Measurements from ENCODE around the gene CPSF3. TPM values are rescaled to one million over a fixed set of nuclear protein-coding genes. Genes with fewer than 3 reads are reported as not detected.

Gene CPSF3
- total and polyA plus RNA-seq, 2 experiments from 2014 or later: 39.6 to 40.3 TPM

DNA sequence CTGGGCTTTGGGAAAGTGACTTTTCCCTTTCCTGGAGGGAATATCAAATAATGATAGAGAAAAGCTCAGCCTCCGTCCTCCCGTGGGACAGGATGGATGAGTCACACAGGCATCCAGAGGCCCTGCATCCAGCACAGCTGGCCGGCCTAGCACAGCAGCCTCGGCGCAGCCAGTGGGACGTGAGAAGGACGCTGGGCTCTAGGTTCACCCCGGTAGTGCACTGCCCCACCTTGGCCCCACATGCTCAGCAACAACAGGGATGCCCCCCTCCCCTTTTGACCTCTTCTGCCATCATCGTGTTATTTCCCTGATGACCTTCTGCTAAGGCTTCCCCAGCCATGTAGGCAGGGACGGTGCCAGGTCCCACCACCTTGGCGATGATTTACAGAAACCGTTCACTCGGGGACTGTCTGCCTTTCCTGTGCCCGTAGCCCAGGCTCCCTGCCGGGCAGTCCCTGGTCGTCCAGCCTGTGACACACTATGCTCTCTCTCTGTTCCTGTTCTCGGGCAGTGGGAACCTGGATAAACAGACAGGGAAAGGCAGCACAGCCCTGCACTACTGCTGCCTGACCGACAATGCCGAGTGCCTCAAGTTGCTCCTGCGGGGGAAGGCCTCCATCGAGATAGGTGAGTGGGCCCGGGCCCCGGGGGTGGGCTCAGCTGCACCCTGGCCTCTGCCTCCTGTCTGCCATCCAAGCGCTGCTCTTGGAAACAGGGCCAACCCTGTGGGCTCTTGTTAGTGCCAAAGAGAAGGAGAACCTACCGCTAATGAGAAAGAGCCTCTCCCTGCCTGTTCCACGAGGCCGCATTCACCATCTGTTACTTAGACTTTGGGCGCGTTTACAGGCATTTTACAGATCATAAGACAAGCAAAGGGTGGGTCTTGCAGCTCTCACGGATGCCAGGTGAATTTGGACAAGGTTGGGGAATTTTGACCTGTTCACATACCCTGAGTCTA lies 44.7 kb upstream of the CPSF3 start:
- Histone ChIP-seq H3F3A (ENCODE audit: insufficient read depth) (peaks cover 55% of the 10 kb centered on the region), H3K27me3 (replicated peaks; ENCODE audit: insufficient read depth) (no peaks in the 10 kb centered on the region), H3K36me3 (ENCODE audit: low read depth) (peaks cover 31% of the 10 kb centered on the region), H3K79me2 (ENCODE audit: insufficient read depth) (peaks cover 48% of the 10 kb centered on the region), H3K9me3 (ENCODE audit: low read depth) (no peaks in the 10 kb centered on the region), H3K27ac (peak overlapping the region; percentile 45), H3K4me3 (no peak overlapping the region), H4K20me1 (ENCODE audit: insufficient read depth) (no peaks in the 10 kb centered on the region), H3K9me2 (ENCODE audit: insufficient read depth) (no peaks in the 10 kb centered on the region), H3K4me2 (ENCODE audit: unreplicated experiment) (peak overlapping the region; percentile 46), H3K4me1 (ENCODE audit: insufficient read depth) (peaks cover 33% of the 10 kb centered on the region), H2AFZ (no peak overlapping the region), H3K9ac (peak overlapping the region; percentile 33; the same call in 1 of the 2 replicates)
- no peak for TF ChIP-seq EZH2 (IDR thresholded peaks at IDR 0.05; ENCODE audit: insufficient read depth, poor library complexity, severe bottlenecking)
- TF ChIP-seq EZH2phosphoT487 (IDR thresholded peaks at IDR 0.05; ENCODE audit: insufficient read depth, low read depth): no peak
- WGBS, 2 experiments (ENCODE audit: low coverage in 1 of 2, low lambda C conversion rate in 2 of 2, missing lambda C conversion rate in 2 of 2): 45 to 49% methylated on average over 27 to 30 of the region's 30 CpGs
- in situ Hi-C loops (cut with MboI): no loop called here
- DNase-seq: peak; percentile 95

DNA sequence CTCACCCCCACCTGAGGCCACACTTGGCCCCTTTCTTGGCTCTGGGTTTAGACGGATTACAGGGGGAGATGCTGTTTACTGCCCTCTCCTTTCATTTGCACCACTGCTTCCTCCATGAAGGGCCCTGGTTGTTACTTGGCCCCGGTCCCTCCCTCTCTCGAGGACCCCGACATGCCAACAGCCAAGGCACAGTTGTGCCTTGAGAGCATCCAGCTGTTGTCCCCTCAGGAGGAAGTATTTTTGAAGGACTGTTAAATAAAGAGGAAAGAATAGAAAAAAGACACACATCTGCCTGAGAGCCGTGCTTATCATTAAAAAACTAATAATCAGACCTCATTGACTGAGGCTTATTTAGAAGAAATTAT lies 44.1 kb upstream of the CPSF3 start:
- no peak overlapping the region for H3K27ac ChIP-seq
- in situ Hi-C loops (cut with MboI): no loop called here
- H3K9me2 ChIP-seq (ENCODE audit: insufficient read depth): no peaks in the 10 kb centered on the region

DNA sequence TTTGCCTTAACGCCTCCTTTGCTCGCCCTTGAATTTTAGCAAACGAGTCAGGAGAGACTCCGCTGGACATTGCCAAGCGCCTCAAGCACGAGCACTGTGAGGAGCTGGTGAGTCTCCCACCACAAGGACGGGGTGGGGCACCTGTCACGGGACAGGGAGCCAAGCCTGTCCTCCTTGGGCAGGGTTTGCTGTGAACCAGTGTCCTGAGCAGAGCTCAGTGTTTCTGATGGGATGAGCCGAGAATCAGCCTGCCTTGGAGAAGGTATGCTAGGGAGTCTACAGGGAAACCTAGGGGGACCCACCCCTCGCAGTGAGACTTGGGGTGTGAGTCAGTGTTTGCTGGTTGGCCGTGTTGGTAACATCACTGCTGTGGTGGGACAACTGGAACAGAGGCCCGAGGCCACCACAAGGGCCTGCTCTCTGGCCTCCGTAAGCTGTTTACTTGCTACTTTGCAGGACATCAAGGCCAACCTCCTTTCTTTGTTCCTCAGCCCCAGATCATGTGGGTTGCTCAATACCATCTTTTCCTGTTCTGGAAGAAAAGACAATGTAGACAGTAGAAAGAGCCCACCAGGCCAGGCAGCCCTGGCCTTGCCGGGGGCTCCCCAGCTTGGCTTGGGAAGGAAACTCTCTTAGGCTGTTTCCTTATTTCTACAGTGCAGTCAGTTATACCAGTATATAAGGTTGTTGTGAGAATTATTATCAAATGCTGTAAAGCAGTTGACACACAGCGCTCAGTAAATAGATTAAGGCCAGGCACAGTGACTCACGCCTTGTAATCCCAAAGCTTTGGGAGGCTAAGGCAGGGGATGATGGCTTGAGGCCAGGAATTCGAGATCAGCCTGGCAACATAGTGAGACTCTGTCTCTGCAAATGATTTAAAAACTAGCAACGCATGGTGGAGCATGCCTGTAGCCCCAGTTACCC lies 42.5 kb upstream of the CPSF3 start:
- in situ Hi-C loops (cut with MboI): no loop called here
- Histone ChIP-seq H3K4me1 (ENCODE audit: insufficient read depth) (peaks cover 33% of the 10 kb centered on the region), H2AFZ (peak overlapping the region; percentile 20; the same call in 1 of the 2 replicates), H3K9me3 (ENCODE audit: low read depth) (no peaks in the 10 kb centered on the region), H3F3A (ENCODE audit: insufficient read depth) (peaks cover 57% of the 10 kb centered on the region), H3K27ac (peak overlapping the region; percentile 97), H3K27me3 (replicated peaks; ENCODE audit: insufficient read depth) (no peaks in the 10 kb centered on the region), H3K36me3 (ENCODE audit: low read depth) (peaks cover 35% of the 10 kb centered on the region), H4K20me1 (ENCODE audit: insufficient read depth) (no peaks in the 10 kb centered on the region), H3K4me2 (ENCODE audit: unreplicated experiment) (peak overlapping the region; percentile 57), H3K9ac (peak overlapping the region; percentile 73), H3K9me2 (ENCODE audit: insufficient read depth) (no peaks in the 10 kb centered on the region), H3K4me3 (no peak overlapping the region), H3K79me2 (ENCODE audit: insufficient read depth) (peaks cover 39% of the 10 kb centered on the region)
- peak; percentile 95 for DNase-seq
- WGBS, 2 experiments (ENCODE audit: low coverage in 1 of 2, low lambda C conversion rate in 2 of 2, missing lambda C conversion rate in 2 of 2): 11 to 15% methylated on average over 18 of the region's 18 CpGs
- no peak for TF ChIP-seq EZH2 (IDR thresholded peaks at IDR 0.05; ENCODE audit: insufficient read depth, poor library complexity, severe bottlenecking)
- TF ChIP-seq EZH2phosphoT487 (IDR thresholded peaks at IDR 0.05; ENCODE audit: insufficient read depth, low read depth): no peak

More for the DNA sequence above, 44.1 kb upstream of the CPSF3 start:
- no peaks in the 10 kb centered on the region for H3K9me3 ChIP-seq (ENCODE audit: low read depth)
- H3K27me3 ChIP-seq (replicated peaks; ENCODE audit: insufficient read depth): no peaks in the 10 kb centered on the region
- DNase-seq: no peak
- H3K4me2 ChIP-seq (ENCODE audit: unreplicated experiment): no peak overlapping the region
- no peak overlapping the region for H3K4me3 ChIP-seq
- H3K79me2 ChIP-seq (ENCODE audit: insufficient read depth): peaks cover 43% of the 10 kb centered on the region
- peaks cover 27% of the 10 kb centered on the region for H3K36me3 ChIP-seq (ENCODE audit: low read depth)
- no peak overlapping the region for H3K9ac ChIP-seq
- TF ChIP-seq EZH2phosphoT487 (IDR thresholded peaks at IDR 0.05; ENCODE audit: insufficient read depth, low read depth): no peak
- TF ChIP-seq EZH2 (IDR thresholded peaks at IDR 0.05; ENCODE audit: insufficient read depth, poor library complexity, severe bottlenecking): no peak
- no peaks in the 10 kb centered on the region for H4K20me1 ChIP-seq (ENCODE audit: insufficient read depth)
- no peak overlapping the region for H2AFZ ChIP-seq
- peaks cover 55% of the 10 kb centered on the region for H3F3A ChIP-seq (ENCODE audit: insufficient read depth)
- 75 to 89% methylated on average over 5 of the region's 5 CpGs for WGBS, 2 experiments (ENCODE audit: low coverage in 1 of 2, low lambda C conversion rate in 2 of 2, missing lambda C conversion rate in 2 of 2)
- H3K4me1 ChIP-seq (ENCODE audit: insufficient read depth): peaks cover 33% of the 10 kb centered on the region

DNA sequence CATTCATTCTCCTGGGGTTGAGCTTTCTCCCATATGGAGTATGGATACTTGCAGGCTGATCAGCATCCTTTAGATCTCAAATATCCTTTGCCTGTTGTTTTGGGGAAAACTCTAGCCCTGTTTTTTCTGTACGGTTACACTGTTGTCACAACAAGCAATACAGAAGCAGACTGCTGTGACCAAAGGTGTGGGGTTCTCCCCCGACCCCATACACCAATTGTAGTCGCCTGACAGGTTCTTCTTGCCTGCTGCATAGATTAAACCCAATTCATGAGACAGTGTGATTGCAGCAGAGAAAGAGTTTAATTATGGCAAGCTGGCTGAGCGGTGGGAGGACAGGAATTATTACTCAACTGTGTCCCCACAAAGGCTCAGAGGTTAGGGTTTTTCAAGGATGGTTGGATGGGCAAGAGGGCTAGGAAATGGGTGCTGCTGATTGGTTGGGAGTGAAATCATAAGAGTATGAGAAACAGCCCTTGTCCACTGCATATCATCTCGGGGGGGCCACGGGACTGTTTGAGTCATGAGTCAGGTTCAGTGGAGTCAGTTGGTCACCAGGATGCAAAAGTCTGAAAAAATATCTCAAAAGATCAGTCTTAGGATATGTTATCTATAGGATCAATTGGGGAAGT lies 40.7 kb upstream of the CPSF3 start:
- Histone ChIP-seq H3K79me2 (ENCODE audit: insufficient read depth) (peaks cover 28% of the 10 kb centered on the region), H3K9ac (no peak overlapping the region), H4K20me1 (ENCODE audit: insufficient read depth) (no peaks in the 10 kb centered on the region), H3F3A (ENCODE audit: insufficient read depth) (peaks cover 54% of the 10 kb centered on the region), H2AFZ (no peak overlapping the region), H3K9me3 (ENCODE audit: low read depth) (no peaks in the 10 kb centered on the region), H3K4me3 (no peak overlapping the region), H3K27ac (no peak overlapping the region), H3K36me3 (ENCODE audit: low read depth) (peaks cover 50% of the 10 kb centered on the region), H3K4me2 (ENCODE audit: unreplicated experiment) (no peak overlapping the region), H3K9me2 (ENCODE audit: insufficient read depth) (no peaks in the 10 kb centered on the region), H3K27me3 (replicated peaks; ENCODE audit: insufficient read depth) (no peaks in the 10 kb centered on the region), H3K4me1 (ENCODE audit: insufficient read depth) (peaks cover 33% of the 10 kb centered on the region)
- peak; percentile 40 for DNase-seq
- TF ChIP-seq EZH2 (IDR thresholded peaks at IDR 0.05; ENCODE audit: insufficient read depth, poor library complexity, severe bottlenecking): no peak
- TF ChIP-seq EZH2phosphoT487 (IDR thresholded peaks at IDR 0.05; ENCODE audit: insufficient read depth, low read depth): no peak
- in situ Hi-C loops (cut with MboI): no loop called here
- 85% methylated on average over 6 of the region's 6 CpGs for WGBS, 2 experiments (ENCODE audit: low coverage in 1 of 2, low lambda C conversion rate in 2 of 2, missing lambda C conversion rate in 2 of 2)

All from GM23248 (cell line).